Measurements from ENCODE around the gene CRACR2A.

CRACR2A gene

DNA sequence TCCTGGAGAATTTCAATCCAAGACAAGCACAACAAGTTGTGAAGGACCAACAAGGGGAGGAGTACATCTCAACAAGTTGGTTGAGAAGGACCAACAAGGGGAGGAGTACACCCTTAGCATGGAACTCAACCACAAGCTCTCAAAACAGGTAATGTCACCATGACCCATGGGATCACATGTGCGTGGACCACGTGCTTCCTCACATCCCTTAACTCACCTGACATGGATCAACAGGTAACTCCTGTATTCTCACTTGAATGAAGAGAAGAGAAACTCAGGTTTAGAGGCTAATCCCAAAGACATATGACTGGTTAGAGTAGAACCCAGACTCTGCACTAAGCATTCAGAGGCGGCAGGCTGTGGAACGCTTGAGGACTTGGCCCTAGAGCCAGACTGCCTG, 6.2 kb downstream of the CRACR2A start:
- no peak for TF ChIP-seq ZNF274 (IDR thresholded peaks at IDR 0.05; ENCODE audit: low read depth, low read length)
- no peak overlapping the region for H3K4me3 ChIP-seq (ENCODE audit: low read length)

DNA sequence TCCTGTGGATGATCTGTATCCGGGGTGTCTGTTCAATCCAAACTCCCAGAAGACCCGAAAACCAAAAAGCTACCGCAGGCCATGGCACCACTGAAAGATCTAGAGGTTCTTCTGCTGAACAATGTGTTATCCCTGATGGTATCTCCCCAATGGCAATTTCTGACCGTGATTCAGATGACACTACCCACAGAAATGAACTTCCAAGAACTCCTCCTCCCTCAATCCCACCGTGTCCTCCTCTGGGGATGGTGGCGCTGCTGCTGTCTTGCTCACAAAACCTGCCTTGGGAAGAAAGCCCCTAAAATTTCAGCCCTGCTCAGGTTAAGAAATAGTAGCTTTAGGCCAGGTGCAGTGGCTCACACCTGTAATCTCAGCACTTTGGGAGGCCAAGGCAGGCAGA, 7.8 kb downstream of the CRACR2A start:
- TF ChIP-seq ZNF274 (IDR thresholded peaks at IDR 0.05; ENCODE audit: low read depth, low read length): no peak

DNA sequence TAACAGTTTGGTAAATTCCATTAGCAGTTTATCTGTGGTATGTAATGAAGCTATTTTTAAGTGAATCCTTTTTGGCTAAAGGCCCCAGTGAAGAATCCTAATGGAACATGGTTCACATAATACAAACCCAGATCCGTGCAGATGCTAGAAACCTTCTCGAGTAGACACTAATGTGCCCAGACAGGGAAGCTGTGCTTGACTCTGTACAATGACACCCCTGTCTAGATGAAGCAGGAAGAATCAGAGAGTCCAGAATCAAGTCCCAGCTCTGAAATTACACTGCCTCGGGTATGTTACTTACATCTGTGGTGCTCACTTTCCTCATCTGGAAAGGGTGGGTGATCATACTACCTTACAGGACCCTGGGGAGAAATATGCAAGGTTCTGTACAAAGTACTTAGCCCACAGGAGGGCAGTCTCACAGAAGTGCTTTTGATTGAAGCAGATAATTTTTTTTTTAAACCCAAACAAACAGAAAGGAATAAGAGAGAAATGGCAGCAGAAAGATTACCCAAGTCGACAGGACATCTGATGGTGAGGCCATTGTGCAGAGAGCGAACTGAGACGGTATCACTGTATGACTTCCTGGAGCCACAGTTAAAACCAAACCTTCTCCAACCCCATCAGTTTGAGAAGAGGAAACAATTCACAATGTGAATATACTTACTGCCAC, 8.5 kb downstream of the CRACR2A start:
- no peak overlapping the region for H3K4me3 ChIP-seq (ENCODE audit: low read length)
- no peak for TF ChIP-seq ZNF274 (IDR thresholded peaks at IDR 0.05; ENCODE audit: low read depth, low read length)

More for the DNA sequence above, 7.8 kb downstream of the CRACR2A start:
- H3K4me3 ChIP-seq (ENCODE audit: low read length): no peak overlapping the region

DNA sequence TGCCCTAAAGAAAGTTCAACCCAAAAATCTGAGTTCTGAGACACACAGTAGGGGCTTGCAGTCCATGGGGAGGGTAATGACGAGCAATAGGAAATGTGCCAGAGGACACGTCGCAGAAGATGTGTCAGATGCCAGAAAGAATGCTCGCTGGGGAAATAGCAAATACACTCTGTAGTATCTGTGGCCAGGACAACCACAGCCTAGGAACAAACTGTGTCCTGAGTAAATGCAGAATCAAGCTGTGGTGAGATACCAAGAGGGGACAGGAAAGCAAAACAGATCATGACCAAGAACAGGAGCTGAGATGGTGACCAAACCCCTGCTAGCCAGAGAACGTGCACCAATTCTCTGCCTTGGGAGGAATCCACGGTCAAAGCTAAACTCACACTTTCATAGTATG, 9.1 kb downstream of the CRACR2A start:
- no peak overlapping the region for H3K4me3 ChIP-seq (ENCODE audit: low read length)
- no peak for TF ChIP-seq ZNF274 (IDR thresholded peaks at IDR 0.05; ENCODE audit: low read depth, low read length)

DNA sequence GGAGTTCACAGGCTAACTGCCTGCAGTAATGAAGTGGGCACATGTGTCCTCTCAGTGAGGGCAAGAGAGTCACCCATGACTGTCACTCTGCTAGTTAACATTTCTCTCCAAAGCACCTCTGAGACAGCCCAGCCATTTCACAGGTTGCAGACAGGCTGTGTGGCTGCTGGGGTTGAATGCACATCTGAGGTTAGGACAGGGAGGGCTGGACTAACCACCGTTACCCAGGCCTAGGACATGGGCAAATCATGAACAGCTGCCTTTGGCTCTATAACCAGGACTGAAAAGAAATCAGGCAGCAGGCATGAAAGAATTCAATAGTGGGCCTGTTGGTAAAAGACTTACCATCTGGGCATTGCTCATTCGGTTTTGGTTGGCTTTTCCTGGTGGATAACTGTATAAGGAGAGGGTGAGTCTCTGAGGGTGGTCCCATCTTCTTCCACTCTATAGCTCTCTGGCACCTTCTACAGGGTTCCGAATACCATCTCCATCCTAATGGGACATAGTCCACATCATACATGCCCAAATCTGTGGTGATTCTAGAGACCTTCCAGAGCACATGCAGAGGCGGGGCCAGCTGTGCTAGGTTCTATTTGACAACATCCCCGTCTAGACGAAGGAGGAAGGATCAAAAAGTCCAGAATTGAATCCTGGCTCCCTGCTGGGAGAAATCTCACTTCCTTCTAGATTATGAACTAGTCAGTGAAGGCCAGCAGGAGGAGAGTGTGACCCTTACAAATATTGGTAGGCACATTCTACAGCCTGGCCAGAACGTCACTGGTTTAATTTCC, 10.8 kb downstream of the CRACR2A start:
- H3K4me3 ChIP-seq (ENCODE audit: low read length): no peak overlapping the region
- TF ChIP-seq ZNF274 (IDR thresholded peaks at IDR 0.05; ENCODE audit: low read depth, low read length): no peak

DNA sequence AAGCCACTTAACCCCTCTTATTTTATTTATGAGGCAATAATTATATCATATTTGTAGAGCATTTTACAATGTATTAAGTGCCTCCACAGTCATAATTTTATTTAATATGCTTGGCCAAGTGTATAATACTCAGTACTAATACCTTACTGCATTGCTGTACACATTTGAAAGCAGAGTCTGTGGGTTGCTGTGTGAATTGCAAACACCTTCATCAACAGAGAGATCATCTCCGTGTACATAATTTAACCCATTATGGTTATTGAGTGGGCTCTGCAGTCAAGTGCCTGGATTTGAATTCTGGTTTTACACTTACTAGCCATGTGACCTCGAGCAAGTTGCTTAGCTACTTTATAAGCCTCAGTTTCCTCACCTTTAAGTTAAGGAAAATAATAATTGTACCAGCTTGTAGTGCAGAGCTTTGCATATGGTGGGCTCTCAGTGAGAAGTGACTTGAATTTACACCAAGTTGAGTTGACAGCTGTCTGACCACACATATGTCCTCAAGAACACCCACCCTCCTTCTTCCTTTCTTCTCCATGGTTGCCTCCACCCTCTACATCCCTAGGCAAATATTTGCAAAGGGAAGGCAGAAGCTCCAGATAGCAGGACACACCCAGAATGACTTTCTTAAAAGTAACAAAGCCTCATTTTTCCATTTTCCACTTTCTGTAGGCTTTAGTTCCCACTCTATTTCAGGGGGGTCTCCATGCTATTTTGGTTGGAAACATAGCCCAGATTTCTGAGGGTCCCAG, 12.3 kb downstream of the CRACR2A start:
- TF ChIP-seq ZNF274 (IDR thresholded peaks at IDR 0.05; ENCODE audit: low read depth, low read length): no peak

DNA sequence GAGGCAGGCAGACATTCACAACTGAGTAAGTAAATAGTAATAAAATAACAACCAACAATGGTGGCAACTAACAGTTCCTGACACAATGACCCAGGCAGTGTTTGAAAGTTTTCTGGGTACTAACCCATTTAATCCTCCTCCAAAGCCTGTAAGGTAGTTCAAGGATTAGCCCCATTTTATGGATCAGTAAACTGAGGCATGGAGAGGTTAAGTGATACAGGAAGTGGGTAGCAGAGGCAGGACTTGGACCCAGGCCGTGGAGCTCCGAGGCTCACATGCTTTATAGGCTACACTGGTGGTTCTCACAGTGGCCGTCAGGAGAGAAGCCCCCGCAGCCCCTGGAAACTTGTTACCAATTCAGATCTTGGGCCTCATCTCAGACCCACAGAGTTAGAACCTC, 17.5 kb downstream of the CRACR2A start:
- TF ChIP-seq ZNF274 (IDR thresholded peaks at IDR 0.05; ENCODE audit: low read depth, low read length): no peak
- H3K4me3 ChIP-seq (ENCODE audit: low read length): no peak overlapping the region

More for the DNA sequence above, 12.3 kb downstream of the CRACR2A start:
- no peak overlapping the region for H3K4me3 ChIP-seq (ENCODE audit: low read length)

DNA sequence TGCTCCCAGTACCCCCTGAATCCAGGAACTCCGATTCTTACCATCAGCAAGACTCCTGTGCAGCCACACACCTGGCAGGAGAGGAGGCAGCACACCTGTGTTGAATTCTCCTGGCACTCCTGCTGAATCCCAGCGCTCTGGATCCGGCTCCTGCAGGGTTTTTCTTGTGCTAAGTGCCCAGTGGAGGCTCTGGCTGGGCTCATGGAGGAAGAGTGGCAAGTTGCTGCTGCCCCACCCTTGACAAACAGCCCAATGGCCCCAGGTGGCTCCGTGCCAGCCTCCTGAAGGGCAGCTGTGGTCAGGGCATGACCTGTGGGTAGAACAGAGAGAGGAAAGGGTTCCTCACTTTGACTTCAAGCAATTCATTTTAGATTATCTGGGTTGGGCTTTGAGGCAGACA, 20.0 kb downstream of the CRACR2A start:
- no peak overlapping the region for H3K4me3 ChIP-seq (ENCODE audit: low read length)
- TF ChIP-seq ZNF274 (IDR thresholded peaks at IDR 0.05; ENCODE audit: low read depth, low read length): no peak

DNA sequence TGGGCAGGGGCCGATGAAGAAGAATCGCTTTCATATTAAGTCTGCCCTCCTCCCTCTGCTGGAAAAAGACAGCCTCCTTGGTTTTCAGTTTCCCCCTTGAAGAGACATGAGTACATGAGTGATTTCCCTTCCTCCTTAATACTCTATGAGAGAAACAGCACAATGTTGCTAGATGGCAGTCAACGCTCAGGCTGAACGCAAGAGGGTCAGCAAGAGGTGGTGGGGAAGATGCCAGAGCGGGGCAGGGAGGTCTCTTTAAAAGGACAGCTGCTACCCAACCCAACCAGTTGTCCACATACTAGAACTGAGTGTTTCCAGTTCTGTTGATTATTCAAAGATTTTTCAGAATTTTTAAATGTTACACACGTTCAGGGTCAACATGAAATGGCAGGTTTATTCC, 22.8 kb downstream of the CRACR2A start:
- no peak for TF ChIP-seq ZNF274 (IDR thresholded peaks at IDR 0.05; ENCODE audit: low read depth, low read length)
- H3K4me3 ChIP-seq (ENCODE audit: low read length): no peak overlapping the region

DNA sequence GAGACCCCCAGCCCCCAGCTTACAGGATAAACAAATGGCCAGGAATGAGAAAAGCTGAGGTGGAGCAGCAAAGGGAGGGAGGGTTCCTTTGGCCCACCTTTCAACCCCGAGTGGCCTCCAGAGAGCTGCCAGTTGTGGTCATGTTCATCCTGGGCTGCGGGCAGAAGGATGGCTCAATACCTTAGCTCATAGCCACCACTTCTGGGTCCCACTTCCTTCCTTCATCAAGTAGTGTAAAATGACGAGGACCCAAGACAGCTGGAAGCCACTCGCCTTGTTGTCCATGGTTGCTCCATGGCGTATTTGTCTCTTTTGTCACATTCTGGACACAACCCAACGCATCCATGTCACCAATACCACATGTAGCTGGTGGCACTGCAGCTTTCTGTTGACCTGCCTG, 24.2 kb downstream of the CRACR2A start:
- H3K4me3 ChIP-seq (ENCODE audit: low read length): no peak overlapping the region; the same call in 1 of the 2 replicates
- TF ChIP-seq ZNF274 (IDR thresholded peaks at IDR 0.05; ENCODE audit: low read depth, low read length): no peak

DNA sequence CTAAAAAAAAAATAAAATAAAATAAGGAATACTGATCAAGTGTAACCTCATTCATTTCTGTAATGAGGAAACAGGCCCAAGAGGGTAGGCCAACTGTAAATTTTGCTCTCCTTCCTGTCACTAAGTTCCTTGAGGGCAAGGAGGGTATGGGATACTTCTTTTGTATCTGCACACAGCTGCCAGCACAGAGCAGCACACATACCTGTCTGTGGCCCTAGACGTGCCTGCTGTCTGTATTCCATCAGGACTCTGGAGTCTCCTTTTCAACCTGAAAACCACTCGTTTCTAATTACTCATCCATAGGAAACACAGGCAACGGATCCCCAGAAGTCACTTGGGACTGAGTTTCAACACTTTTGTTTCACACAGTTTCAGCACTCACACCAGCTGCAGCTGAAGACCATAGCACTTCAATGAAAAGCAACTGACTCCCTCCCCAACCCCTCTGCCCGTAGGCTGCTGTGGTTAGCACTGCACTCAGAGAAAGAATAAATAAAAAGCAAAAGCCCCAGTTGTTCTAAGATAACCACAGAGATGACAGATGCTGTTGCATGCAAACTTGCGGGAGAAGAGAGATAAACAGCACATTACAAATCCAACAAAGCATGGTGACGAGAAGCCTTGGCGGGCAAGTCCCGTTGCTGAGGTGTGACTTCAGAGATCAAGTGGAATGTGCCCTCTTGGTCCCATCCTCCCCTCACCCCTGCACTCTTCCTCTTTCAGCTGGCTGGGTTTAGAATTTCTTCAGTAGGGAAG, 24.9 kb downstream of the CRACR2A start:
- H3K4me3 ChIP-seq (ENCODE audit: low read length): no peak overlapping the region; the same call in 1 of the 2 replicates
- TF ChIP-seq ZNF274 (IDR thresholded peaks at IDR 0.05; ENCODE audit: low read depth, low read length): no peak

DNA sequence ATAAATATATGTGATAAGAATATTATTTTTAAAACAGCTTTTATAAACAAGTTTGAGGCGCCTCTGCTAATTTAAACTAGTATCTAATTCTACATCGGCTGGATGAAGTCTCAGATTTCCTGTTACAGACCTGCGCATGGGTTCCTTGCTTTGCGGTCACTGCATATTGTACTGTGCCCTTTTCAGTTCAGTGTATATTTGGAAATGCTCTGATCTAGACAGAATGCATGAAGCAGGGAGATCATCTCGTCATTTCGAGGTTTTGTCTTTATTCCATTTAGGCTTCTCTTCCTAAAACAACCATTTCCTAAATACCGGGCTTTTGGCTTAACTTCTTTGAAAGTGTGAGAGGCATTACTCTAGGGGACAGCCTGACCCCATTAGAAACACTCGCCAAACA, 25.6 kb downstream of the CRACR2A start:
- TF ChIP-seq ZNF274 (IDR thresholded peaks at IDR 0.05; ENCODE audit: low read depth, low read length): no peak
- no peak overlapping the region for H3K4me3 ChIP-seq (ENCODE audit: low read length)

DNA sequence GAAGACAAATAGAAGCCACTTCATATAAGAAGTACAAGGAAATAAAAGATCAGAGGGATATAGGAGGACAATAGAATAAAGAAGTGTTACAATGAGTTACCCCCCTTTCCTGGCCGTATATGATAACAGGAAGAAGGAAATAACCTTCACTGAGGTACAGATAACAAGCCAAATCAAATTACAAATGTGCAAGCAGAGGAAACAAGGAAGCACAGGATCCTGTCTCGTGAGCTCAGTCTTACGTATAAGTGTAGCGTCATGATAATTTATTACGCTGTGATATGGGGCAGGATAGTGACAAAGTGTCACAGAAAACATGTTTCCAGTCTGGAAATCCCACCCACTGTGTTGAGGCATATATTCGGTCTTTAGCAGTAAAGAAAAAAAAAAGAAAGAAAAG, 26.5 kb downstream of the CRACR2A start:
- no peak for TF ChIP-seq ZNF274 (IDR thresholded peaks at IDR 0.05; ENCODE audit: low read depth, low read length)
- H3K4me3 ChIP-seq (ENCODE audit: low read length): no peak overlapping the region

All from GM08714 (cell line).